Activated CD8-positive, alpha-beta memory T cell treated with anti-CD3 and anti-CD28 coated beads, Interleukin-2, amount 10 ng/mL, durations not matched to agents 7 days and 5 days (primary cell): ENCODE data around the gene BLACAT1. TPM values are rescaled to one million over a fixed set of nuclear protein-coding genes. Genes with fewer than 3 reads are reported as not detected.

Source experiments
- ATAC-seq: fragments of 150-1000 bp; cut with Tn5 transposase; one replicate; pipeline ENCODE4 v1.10.0; 2021; ENCODE audit warnings: moderate library complexity
- CTCF ChIA-PET: fragments of 350-600 bp; sonication (Branson Sonifier 250); formaldehyde crosslinking; loops from one replicate; lab custom pipeline; 2021; ENCODE audit warnings: antibody characterized with exemption; lab: Charles Lee
- DNase-seq: peaks from one replicate; pipeline ENCODE4 v3.0.0-alpha.2; 2020
- H3K27ac Mint-ChIP-seq: one replicate; pipeline ENCODE4 v1.8.0; 2021; ENCODE audit warnings: mild to moderate bottlenecking, mixed read lengths
- H3K27me3 Mint-ChIP-seq: one replicate; pipeline ENCODE4 v1.8.0; 2021; ENCODE audit warnings: mixed read lengths
- H3K36me3 Mint-ChIP-seq: one replicate; pipeline ENCODE4 v1.8.0; 2021; ENCODE audit warnings: mild to moderate bottlenecking, mixed read lengths
- H3K4me1 Mint-ChIP-seq: one replicate; pipeline ENCODE4 v1.8.0; 2021; ENCODE audit warnings: mixed read lengths
- H3K4me3 Mint-ChIP-seq: one replicate; pipeline ENCODE4 v1.8.0; 2021; ENCODE audit warnings: mild to moderate bottlenecking, moderate library complexity, mixed read lengths
- H3K9me3 Mint-ChIP-seq: one replicate; pipeline ENCODE4 v1.8.0; 2022; ENCODE audit warnings: low read depth, mixed read lengths
- total RNA-seq, 2 experiments: library from RNA; stranded (reverse); gene quantifications; one replicate each; pipeline ENCODE4 v1.2.3, GENCODE V29; 2021

The BLACAT1 gene
- under 1 TPM; 0.19 to 0.47 TPM for total RNA-seq

GRCh38 chr1:205455581-205456382 is at the start of gene BLACAT1:
Gene BLACAT1, minus strand, starts transcription at chr1:205456045.
- peak within 1 kb of the TSS; percentile 53 for H3K4me3 Mint-ChIP-seq
- DNase-seq (no peak), ATAC-seq (no peak)
- CTCF ChIA-PET, result interaction anchor here (0.7 to 3.6 kb wide), 5 partner anchors 14 to 121 kb away, joined by 3 to 25 read pairs (median 4); no protein-coding TSS in a partner anchor
- H3K36me3 Mint-ChIP-seq, result no peaks in the 10 kb centered on the region
- peaks cover 82% of the 10 kb centered on the region for H3K27me3 Mint-ChIP-seq
- no peaks in the 10 kb centered on the region for H3K9me3 Mint-ChIP-seq
- peaks cover 13% of the 10 kb centered on the region for H3K4me1 Mint-ChIP-seq
- no peak within 1 kb of the TSS for H3K27ac Mint-ChIP-seq

- H3K4me3 Mint-ChIP-seq, result peak overlapping the region; percentile 52
- no peaks in the 10 kb centered on the region for H3K36me3 Mint-ChIP-seq
- DNase-seq (no peak), ATAC-seq (no peak)
- CTCF ChIA-PET, result interaction anchor here (0.9 to 1.0 kb wide), 2 partner anchors 17 to 56 kb away, joined by 3 read pairs; no protein-coding TSS in a partner anchor
- peaks cover 13% of the 10 kb centered on the region for H3K27me3 Mint-ChIP-seq
- no peaks in the 10 kb centered on the region for H3K9me3 Mint-ChIP-seq
- no peak overlapping the region for H3K27ac Mint-ChIP-seq
- peaks cover 13% of the 10 kb centered on the region for H3K4me1 Mint-ChIP-seq
Measured at GRCh38 chr1:205505076-205505729, 49.4 kb upstream of the BLACAT1 start.

- peaks cover 13% of the 10 kb centered on the region for H3K27me3 Mint-ChIP-seq
- H3K4me1 Mint-ChIP-seq, result peaks cover 13% of the 10 kb centered on the region
- peak within 1 kb of the TSS; percentile 52 for H3K4me3 Mint-ChIP-seq
- no peaks in the 10 kb centered on the region for H3K36me3 Mint-ChIP-seq
- peak; percentile 64 for DNase-seq
- H3K27ac Mint-ChIP-seq, result no peak within 1 kb of the TSS
- no peaks in the 10 kb centered on the region for H3K9me3 Mint-ChIP-seq
- ATAC-seq, result peak; percentile 80
- CTCF ChIA-PET, result interaction anchor here (0.8 to 1.0 kb wide), 3 partner anchors 16 to 55 kb away, joined by 3 read pairs; no protein-coding TSS in a partner anchor
Measured at GRCh38 chr1:205504311-205505075, 48.6 kb upstream of the BLACAT1 start, which contains the start of gene CDK18. Gene CDK18, plus strand, starts transcription at chr1:205504669. Its CDS starts 18,499 bp downstream, at chr1:205523168.

DNA sequence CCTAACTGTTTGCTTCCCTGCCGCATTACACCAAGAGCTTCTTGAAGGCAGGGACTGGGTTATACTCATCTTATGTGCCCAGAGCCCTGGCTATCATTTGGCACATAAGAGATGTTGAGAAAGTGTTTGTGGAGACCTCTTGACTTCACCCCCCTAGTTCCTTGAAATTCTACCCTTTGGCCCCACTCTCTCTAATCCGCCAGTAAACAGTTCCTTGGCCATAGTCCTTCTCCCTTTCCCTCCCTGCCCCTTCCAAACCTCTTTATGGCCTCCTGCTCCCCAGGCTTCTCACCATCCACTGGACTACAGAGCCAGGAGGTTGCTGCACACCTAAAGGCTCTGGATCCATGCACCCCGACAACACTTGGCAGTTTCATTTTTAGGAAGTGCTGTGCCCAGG is 47.1 kb upstream of the BLACAT1 start:
- Mint-ChIP-seq H3K4me1 (peaks cover 13% of the 10 kb centered on the region), H3K36me3 (no peaks in the 10 kb centered on the region), H3K9me3 (no peaks in the 10 kb centered on the region), H3K27me3 (peaks cover 13% of the 10 kb centered on the region), H3K4me3 (no peak overlapping the region), H3K27ac (no peak overlapping the region)
- ATAC-seq (no peak), DNase-seq (no peak)
- CTCF ChIA-PET, result interaction anchor here (0.6 to 2.9 kb wide), 6 partner anchors 13 to 149 kb away, joined by 3 to 15 read pairs (median 4); no protein-coding TSS in a partner anchor

DNA sequence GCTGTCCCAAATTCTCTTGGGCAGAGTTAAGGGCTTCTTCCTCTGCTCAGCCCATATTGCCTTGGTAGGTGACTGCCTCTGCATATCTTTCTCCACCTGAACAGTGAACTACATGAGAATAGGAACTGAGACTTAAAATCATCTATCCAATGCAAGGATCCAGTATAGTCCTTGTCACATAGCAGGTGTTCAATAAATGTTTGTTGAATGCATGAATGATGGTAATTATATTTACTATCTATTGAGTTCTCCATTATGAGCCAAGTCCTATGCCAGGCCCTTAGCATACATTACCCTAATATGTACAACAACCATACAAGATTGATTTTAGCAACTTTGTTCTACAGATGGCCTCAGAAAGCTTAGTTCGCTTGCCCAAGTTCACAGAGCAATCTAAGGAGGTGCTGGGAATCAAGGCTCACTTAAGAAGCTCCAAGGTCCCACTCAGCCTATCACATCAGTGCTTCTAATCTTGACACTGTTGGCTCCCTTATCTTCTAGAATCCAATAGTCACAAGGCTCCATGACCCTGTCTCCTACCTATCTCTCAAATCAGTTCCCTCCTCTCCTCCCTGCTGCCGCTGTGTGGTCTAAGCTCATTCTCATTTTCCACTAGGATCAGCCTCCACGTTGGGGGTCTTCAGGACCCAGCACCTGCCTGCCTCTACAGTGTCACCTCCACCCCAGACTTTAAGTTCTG is 46.4 kb upstream of the BLACAT1 start:
- Mint-ChIP-seq H3K4me1 (peaks cover 13% of the 10 kb centered on the region), H3K4me3 (no peak overlapping the region), H3K9me3 (no peaks in the 10 kb centered on the region), H3K27me3 (peaks cover 13% of the 10 kb centered on the region), H3K36me3 (no peaks in the 10 kb centered on the region), H3K27ac (no peak overlapping the region)
- CTCF ChIA-PET, result interaction anchor here (0.6 to 2.9 kb wide), 6 partner anchors 12 to 148 kb away, joined by 3 to 15 read pairs (median 4); no protein-coding TSS in a partner anchor
- DNase-seq, result no peak
- ATAC-seq, result no peak

DNA sequence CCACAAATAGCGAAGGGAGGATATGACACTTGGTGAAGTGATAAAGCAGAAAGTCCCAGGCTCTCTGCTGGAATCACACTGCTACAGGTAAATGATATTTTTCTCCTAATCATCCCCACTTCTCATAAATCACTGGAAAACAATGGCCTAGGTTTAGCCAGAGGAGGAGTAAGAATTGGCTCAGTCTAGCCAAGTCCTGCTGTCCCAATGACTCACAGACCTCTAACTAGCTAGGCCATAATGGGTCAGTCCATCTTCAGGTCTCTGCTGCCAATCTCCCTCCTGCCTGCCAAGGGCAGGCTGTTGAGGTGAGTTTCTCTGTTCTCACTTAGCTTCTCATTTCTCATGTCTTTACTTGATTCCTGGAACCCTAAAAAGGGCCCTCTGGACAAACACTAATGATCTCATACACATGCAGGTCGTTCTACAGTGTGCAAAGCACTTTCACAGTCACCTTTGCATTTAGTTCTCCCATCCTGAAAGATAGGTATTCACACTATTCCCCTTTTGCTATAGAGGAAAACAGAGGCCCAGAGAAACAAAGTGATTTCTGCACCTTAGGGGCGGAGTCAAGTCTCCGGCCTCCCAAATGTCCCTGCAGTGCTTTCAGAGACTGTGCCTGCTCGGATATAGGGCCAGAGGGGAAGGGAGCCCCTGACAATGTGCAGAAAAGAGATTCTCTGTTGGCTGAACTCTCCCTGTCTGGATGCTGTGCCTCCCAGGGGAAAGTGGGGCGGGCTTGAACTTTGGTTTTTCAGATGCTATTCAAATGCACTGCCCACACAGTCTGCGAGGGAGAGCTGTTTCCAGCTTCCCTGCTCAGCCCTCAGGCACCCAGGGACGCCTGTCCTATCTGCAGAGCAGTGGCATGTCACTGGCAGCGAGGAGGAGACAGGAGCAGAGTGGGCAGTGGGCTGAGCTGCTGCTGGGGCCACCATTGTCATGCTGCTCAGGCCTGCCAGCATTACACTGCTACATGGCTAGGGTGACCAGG is 44.7 kb upstream of the BLACAT1 start:
- Mint-ChIP-seq H3K4me1 (peaks cover 12% of the 10 kb centered on the region), H3K36me3 (no peaks in the 10 kb centered on the region), H3K27me3 (peaks cover 19% of the 10 kb centered on the region), H3K4me3 (no peak overlapping the region), H3K9me3 (no peaks in the 10 kb centered on the region), H3K27ac (no peak overlapping the region)
- CTCF ChIA-PET, result interaction anchor here (1.0 to 2.9 kb wide), 3 partner anchors 15 to 347 kb away, joined by 4 to 15 read pairs (median 11); no protein-coding TSS in a partner anchor
- DNase-seq (no peak), ATAC-seq (no peak)

DNA sequence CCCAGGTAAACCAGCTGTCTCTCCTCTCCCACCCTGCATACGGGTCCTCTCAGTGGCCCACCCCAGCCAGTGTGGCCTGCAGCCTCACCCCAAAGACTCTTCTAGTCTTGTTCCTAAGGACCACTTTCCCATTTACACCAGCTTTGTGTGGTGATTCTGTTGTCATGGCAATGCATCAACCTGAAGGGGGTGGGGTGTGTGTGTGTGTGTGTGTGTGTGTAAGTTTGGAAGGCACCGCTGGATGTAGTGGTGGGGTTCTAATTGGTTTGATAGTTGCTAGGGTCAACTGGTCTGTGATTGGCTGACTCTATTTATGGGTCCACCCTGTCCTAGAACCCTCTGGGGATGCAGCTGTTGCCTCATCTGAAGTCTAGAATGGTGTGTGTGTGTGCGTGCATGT is 43.9 kb upstream of the BLACAT1 start:
- peaks cover 5% of the 10 kb centered on the region for H3K4me1 Mint-ChIP-seq
- ATAC-seq (no peak), DNase-seq (no peak)
- H3K9me3 Mint-ChIP-seq, result no peaks in the 10 kb centered on the region
- peaks cover 16% of the 10 kb centered on the region for H3K27me3 Mint-ChIP-seq
- H3K4me3 Mint-ChIP-seq, result no peak overlapping the region
- CTCF ChIA-PET, result interaction anchor here (1.3 to 5.7 kb wide), 3 partner anchors 13 to 103 kb away, joined by 4 to 48 read pairs (median 11); no protein-coding TSS in a partner anchor
- no peaks in the 10 kb centered on the region for H3K36me3 Mint-ChIP-seq
- H3K27ac Mint-ChIP-seq, result no peak overlapping the region

DNA sequence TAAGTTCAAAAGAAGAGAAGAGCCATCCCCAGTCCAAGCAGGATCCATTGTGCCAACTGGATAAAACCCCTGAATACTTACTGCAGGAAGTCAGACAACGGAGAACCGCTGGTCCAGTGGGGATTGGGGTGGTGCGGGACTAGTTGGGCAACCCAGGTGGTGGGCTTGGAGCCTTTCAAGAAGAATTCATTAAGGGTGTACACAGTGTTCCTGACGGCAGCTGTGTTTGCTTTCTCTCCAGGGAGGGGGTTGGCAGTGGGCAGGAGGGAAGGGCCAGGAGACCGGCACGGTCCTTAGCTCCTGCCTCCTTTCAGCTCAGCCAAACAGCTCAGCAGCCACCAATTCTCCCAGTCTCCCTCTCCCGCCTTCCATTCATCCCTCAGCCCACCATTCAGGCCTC is 41.5 kb upstream of the BLACAT1 start:
- Mint-ChIP-seq H3K27ac (no peak overlapping the region), H3K36me3 (no peaks in the 10 kb centered on the region), H3K27me3 (peaks cover 19% of the 10 kb centered on the region), H3K4me1 (peaks cover 8% of the 10 kb centered on the region), H3K4me3 (no peak overlapping the region), H3K9me3 (no peaks in the 10 kb centered on the region)
- CTCF ChIA-PET, result interaction anchor here (5.7 kb wide), 1 partner anchor 11 kb away, joined by 48 read pairs; no protein-coding TSS in a partner anchor
- ATAC-seq, result no peak
- DNase-seq, result no peak

GRCh38 chr1:205496661-205497060 is 40.8 kb upstream of the BLACAT1 start:
- CTCF ChIA-PET, result interaction anchor here (1.1 to 5.7 kb wide), 2 partner anchors 10 to 28 kb away, joined by 4 to 48 read pairs; no protein-coding TSS in a partner anchor
- Mint-ChIP-seq H3K4me1 (peaks cover 8% of the 10 kb centered on the region), H3K4me3 (no peak overlapping the region), H3K27ac (peak overlapping the region; percentile 14), H3K27me3 (peaks cover 24% of the 10 kb centered on the region), H3K36me3 (no peaks in the 10 kb centered on the region), H3K9me3 (no peaks in the 10 kb centered on the region)
- ATAC-seq (no peak), DNase-seq (no peak)

DNA sequence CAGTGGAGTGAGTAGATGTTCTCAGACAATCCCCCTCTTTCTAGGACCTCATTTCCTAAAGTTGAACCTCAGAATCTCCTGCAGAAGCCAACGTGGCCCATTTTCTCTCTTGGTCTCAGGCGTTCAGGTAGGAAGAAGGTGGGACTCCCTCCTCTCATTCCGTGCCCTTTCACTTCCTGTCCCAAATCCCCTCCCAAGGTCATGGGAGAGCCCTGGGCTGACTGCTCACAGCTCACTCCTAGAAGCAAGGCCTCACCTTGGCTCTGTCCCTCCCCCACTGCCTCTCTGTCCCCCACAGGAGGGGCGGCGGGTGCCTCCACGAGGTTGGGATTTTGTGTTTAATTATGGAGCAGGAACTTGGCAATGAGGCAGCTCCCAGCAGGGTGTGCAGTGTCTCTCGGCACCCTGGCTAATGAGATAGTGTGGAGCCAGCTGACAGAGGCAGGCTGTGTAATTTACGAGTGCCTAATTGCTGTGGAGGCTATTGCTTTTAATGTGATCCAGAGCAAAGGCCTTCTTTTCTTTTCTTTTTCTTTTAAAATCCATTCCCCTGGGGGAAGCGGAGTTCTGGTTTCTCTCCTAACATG is 39.5 kb upstream of the BLACAT1 start:
- H3K9me3 Mint-ChIP-seq, result no peaks in the 10 kb centered on the region
- no peak for ATAC-seq
- no peak overlapping the region for H3K27ac Mint-ChIP-seq
- no peak overlapping the region for H3K4me3 Mint-ChIP-seq
- H3K36me3 Mint-ChIP-seq, result no peaks in the 10 kb centered on the region
- peaks cover 15% of the 10 kb centered on the region for H3K4me1 Mint-ChIP-seq
- H3K27me3 Mint-ChIP-seq, result peaks cover 29% of the 10 kb centered on the region
- DNase-seq, result no peak
- CTCF ChIA-PET, result interaction anchor here (0.7 to 5.7 kb wide), 3 partner anchors 9 to 184 kb away, joined by 3 to 48 read pairs (median 4); no protein-coding TSS in a partner anchor

DNA sequence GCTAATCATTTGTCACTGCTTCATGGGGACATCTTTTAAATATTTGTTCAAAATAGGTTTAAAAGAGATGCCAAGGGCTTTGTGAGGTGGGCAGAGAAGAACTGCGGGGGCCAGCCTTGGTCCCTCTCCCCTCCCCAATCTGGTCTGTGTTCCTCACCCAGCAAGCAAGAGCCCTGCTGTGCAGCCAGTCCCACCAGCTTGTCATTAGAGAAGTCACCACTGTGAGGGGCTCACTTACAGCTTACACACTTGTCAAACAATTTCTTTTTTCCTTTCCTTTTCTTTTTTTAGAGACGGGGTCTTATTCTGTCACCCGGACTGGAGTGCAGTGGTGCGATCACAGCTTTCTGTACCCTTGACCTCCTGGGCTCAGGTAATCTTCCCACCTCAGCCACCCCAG is 38.3 kb upstream of the BLACAT1 start:
- Mint-ChIP-seq H3K36me3 (no peaks in the 10 kb centered on the region), H3K27ac (no peak overlapping the region), H3K27me3 (peaks cover 29% of the 10 kb centered on the region), H3K4me3 (no peak overlapping the region), H3K9me3 (no peaks in the 10 kb centered on the region), H3K4me1 (peaks cover 25% of the 10 kb centered on the region)
- DNase-seq (no peak), ATAC-seq (no peak)
- CTCF ChIA-PET, result interaction anchor here (1.2 to 11.0 kb wide), 3 partner anchors 7 to 35 kb away, joined by 4 to 252 read pairs (median 48); no protein-coding TSS in a partner anchor
